Ovary (tissue), 9 donors: Measurements from ENCODE around the gene SLC24A4. TPM values are rescaled to one million over a fixed set of nuclear protein-coding genes. Genes with fewer than 3 reads are reported as not detected.

Source experiments
- DNase-seq, 5 donors: peaks; one replicate each; pipeline ENCODE4 v3.0.0-alpha.2; 2019 to 2020
- H3K27ac ChIP-seq, 2 donors: fragments of 200-600 bp; one replicate each; pipeline versions ENCODE4 v1.5.1 to v1.8.0; 2019 to 2022
- H3K27me3 ChIP-seq: fragments of 200-600 bp; one replicate; pipeline ENCODE4 v1.8.0; 2022
- H3K36me3 ChIP-seq: fragments of 200-600 bp; sonication (generic); one replicate; pipeline ENCODE4 v1.5.1; 2019
- H3K4me1 ChIP-seq: one replicate; pipeline ENCODE4 v1.8.1; 2013; ENCODE audit warnings: mild to moderate bottlenecking, moderate library complexity; ENCODE audit not compliant: insufficient read depth
- H3K4me3 ChIP-seq: fragments of 200-600 bp; sonication (generic); one replicate; pipeline ENCODE4 v1.5.1; 2017
- H3K9me3 ChIP-seq, 2 donors: fragments of 200-600 bp in 1 of 2; sonication (generic) in 1 of 2; one replicate each; pipeline versions ENCODE4 v1.5.1 to v1.8.1; 2013 to 2019; ENCODE audit warnings: mild to moderate bottlenecking in 1 of 2, moderate library complexity in 1 of 2
- EP300 ChIP-seq: sonication (generic); formaldehyde crosslinking; IDR thresholded peaks from one replicate; pipeline ENCODE4 v1.6.1; 2017; ENCODE audit warnings: antibody characterized with exemption
- POLR2A ChIP-seq: fragments of 450-650 bp; IDR thresholded peaks from one replicate; pipeline ENCODE4 v1.6.1; 2017; ENCODE audit warnings: antibody characterized with exemption, mild to moderate bottlenecking, moderate library complexity
- WGBS, 3 donors: extraction: QIAGEN DNeasy Blood & Tissue Kit in 1 of 3; methylation state at CpG; one replicate each; pipeline versions ENCODE4 v1.1.5 to v1.1.7; 2013 to 2017; 5-methylcytosine and 5-hydroxymethylcytosine counted together
- intact Hi-C, 4 donors: fragments of 100-400 bp; cut with DNase I; formaldehyde crosslinking; loops; one replicate each; pipeline versions ENCODE4 v1.11.0 to v1.15.1; 2022 to 2023
- polyA plus RNA-seq, 2 donors: library from polyadenylated mRNA; stranded (reverse); fragments of 200-250 nt in 1 of 2; fragments of 350-450 nt in 1 of 2; fragmentation: Illumina TruSeq in 1 of 2; extraction: RNeasy Lipid Tissue Mini Kit (QIAGEN cat#74804) in 1 of 2; gene quantifications; one replicate each; pipeline ENCODE4 v1.2.3, GENCODE V29; 2013 to 2014
- total RNA-seq, 7 donors: library from RNA; depleted of rRNA in 2 of 7; stranded (reverse); fragments of >200 nt in 2 of 7; fragmentation: NEBNext Ultra II Directional in 3 of 7; extraction: Animal tissue kit (Norgen Biotek cat#: 25700) in 3 of 7; gene quantifications; one replicate each; pipeline versions ENCODE4 v1.1.0 to v1.2.4, GENCODE V29; 2016 to 2023
- TF ChIP-seq, protein P1 (sequence below), 3 donors: fragments of 450-650 bp in 2 of 3; fragments of 200-600 bp in 1 of 3; IDR thresholded peaks; one replicate each; pipeline versions ENCODE4 v1.5.1 to v1.8.0; 2016 to 2022; ENCODE audit warnings: antibody characterized with exemption in 3 of 3, mild to moderate bottlenecking in 1 of 3
- donor health status: DM: no; HTN: no; CAD: no; lungs with moderate emphysema.
- donor health status: DM: no; HTN: no; CAD: no.
- donor health status: Bipolar disorder and iron deficiency.
- donor health status: DM: yes; HTN: yes; CAD: no.
- donor health status: DM: no; HTN: no; CAD: no.
- donor health status: DM: yes; HTN: yes; CAD: no.

SLC24A4 gene
- total and polyA plus RNA-seq, 9 donors, result 0.10 to 0.98 (median 0.24) TPM

DNA sequence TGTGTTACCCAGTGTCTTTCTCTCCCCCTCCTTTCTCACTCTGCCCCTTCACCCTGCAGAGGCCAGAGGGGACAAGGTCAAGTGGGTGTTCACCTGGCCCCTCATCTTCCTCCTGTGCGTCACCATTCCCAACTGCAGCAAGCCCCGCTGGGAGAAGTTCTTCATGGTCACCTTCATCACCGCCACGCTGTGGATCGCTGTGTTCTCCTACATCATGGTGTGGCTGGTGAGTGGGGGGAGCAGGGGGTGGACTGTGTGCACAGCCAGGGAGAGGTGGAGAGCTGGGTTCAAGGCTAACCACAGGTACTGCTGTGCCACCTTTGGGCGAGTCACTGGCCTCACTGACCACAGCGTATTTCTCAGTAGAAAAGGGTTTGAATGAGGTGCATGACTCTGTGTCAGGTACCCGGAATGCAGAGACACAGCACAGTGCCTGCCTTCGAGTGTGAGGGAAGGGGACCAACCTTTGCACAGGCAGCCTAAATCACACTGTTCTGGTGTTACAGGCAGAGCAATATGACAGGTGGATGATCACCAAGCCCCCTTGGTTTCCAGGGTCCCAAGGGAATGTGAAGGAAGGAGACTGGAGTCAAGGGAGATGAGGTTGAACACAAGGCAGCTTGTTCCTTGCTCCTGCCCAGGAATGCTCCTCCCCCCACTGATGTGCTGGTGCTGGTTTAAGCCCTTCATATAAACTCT lies 159.8 kb downstream of the SLC24A4 start:
- H3K27me3 ChIP-seq, result no peaks in the 10 kb centered on the region
- H3K36me3 ChIP-seq, result no peaks in the 10 kb centered on the region
- WGBS, 3 donors, result 93 to 96% (median 93%) methylated on average over 9 of the region's 9 CpGs
- H3K4me1 ChIP-seq, result peaks cover 2% of the 10 kb centered on the region
- no peak overlapping the region for H3K4me3 ChIP-seq
- TF ChIP-seq POLR2A, result no peak
- no peak for TF ChIP-seq EP300
- TF ChIP-seq, protein P1, sequence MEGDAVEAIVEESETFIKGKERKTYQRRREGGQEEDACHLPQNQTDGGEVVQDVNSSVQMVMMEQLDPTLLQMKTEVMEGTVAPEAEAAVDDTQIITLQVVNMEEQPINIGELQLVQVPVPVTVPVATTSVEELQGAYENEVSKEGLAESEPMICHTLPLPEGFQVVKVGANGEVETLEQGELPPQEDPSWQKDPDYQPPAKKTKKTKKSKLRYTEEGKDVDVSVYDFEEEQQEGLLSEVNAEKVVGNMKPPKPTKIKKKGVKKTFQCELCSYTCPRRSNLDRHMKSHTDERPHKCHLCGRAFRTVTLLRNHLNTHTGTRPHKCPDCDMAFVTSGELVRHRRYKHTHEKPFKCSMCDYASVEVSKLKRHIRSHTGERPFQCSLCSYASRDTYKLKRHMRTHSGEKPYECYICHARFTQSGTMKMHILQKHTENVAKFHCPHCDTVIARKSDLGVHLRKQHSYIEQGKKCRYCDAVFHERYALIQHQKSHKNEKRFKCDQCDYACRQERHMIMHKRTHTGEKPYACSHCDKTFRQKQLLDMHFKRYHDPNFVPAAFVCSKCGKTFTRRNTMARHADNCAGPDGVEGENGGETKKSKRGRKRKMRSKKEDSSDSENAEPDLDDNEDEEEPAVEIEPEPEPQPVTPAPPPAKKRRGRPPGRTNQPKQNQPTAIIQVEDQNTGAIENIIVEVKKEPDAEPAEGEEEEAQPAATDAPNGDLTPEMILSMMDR (IDR thresholded peaks at IDR 0.05), result no peak
- DNase-seq, result no peak
- intact Hi-C loops, result no loop called here
- H3K27ac ChIP-seq, result no peak overlapping the region
- H3K9me3 ChIP-seq, result no peaks in the 10 kb centered on the region

DNA sequence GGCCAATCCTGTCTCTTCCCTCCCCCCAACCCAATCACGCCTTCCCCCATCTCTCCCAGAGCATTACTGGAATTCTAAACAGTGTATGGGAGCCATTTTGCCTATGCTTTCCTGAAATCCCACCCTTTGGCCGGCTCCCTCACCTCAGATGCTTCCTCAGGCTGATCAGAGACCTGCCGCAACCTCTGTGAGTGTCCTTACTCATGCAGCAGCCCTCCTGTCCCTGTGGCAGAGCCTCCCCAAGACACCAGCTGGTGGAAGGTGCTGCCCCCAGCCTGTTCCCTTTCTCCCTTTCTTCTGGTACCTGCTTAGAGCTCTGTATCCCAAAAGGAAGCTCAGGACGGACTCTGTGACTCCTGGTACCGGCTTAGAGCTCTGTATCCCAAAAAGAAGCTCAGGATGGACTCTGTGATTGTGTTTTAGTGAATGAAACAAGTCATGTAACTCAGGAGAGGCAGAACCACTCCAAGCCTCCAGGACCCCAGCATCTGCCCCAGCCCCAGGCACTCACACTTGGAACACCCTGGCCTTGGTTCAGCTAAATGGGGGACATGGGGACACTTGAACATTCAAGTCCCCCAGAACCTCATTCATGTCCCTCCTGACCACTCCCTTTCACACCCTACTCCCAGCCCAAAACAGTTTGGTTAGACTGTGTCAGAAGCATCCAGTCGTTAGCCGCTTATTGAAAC lies 161.3 kb downstream of the SLC24A4 start:
- no peak for TF ChIP-seq POLR2A
- TF ChIP-seq EP300, result no peak
- TF ChIP-seq, protein P1 (IDR thresholded peaks at IDR 0.05), result no peak
- Histone ChIP-seq H3K4me3 (no peak overlapping the region), H3K4me1 (peaks cover 2% of the 10 kb centered on the region), H3K36me3 (no peaks in the 10 kb centered on the region), H3K27me3 (no peaks in the 10 kb centered on the region), H3K9me3 (no peaks in the 10 kb centered on the region), H3K27ac (no peak overlapping the region)
- DNase-seq, result no peak
- intact Hi-C loops, result no loop called here
- 86 to 88% (median 88%) methylated on average over 7 of the region's 7 CpGs for WGBS, 3 donors

DNA sequence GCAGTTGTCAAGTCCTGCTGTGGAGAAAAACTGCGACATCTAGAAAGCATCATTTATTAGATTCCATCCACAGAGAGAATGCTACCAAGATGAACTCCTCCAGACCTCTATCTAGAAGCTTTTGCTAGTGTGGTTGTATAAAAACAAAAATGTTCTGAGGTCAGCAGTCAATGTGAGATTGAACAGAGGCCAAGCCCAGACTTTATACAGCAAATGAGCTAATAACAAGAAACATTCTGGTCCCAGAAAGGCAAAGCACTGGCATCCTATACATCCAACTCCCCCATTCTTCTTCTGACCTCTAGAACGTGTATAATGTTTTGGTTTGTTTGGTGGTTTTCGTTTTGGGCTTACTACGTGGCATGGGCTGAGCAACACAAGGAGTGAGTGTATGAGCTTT lies 163.9 kb downstream of the SLC24A4 start:
- DNase-seq, result no peak
- Histone ChIP-seq H3K36me3 (no peaks in the 10 kb centered on the region), H3K4me1 (peaks cover 2% of the 10 kb centered on the region), H3K4me3 (no peak overlapping the region), H3K27ac (no peak overlapping the region), H3K9me3 (no peaks in the 10 kb centered on the region), H3K27me3 (no peaks in the 10 kb centered on the region)
- intact Hi-C loops, result no loop called here
- TF ChIP-seq, protein P1 (IDR thresholded peaks at IDR 0.05), result no peak
- TF ChIP-seq EP300 (no peak), POLR2A (no peak)
- WGBS, 3 donors, result 20 to 33% (median 25%) methylated on average over 4 of the region's 4 CpGs

DNA sequence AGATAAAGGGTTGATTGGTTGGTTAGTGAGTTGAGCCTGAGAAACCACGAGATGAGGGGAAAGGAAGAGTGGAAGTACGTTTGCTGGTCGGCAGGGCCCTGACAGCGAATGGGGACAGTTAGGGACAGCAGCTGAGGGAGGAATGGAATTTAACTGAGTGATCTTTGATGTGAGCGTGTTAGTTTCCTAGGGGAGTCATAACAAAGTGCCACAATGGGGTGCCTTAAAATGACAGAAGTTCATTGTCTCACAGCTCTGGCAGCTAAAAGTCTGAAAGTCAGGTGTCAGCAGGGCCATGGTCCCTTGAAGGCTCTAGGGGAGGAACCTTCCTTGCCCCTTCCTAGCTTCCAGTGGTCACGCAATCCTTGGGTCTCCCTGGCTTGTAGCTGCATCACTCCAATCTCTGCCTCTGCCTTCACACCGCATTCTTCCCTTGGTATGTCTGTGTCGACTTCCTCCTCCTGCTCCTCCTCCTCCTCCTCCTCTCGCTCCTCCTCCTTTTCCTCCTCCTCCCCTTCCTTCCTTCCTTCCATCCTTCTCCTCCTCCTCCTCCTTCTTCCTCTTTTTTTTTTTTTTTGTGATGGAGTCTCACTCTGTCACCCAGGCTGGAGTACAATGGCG lies 164.7 kb downstream of the SLC24A4 start:
- Histone ChIP-seq H3K36me3 (no peaks in the 10 kb centered on the region), H3K4me1 (peaks cover 2% of the 10 kb centered on the region), H3K9me3 (no peaks in the 10 kb centered on the region), H3K27me3 (no peaks in the 10 kb centered on the region), H3K27ac (no peak overlapping the region), H3K4me3 (no peak overlapping the region)
- TF ChIP-seq POLR2A (no peak), EP300 (no peak)
- TF ChIP-seq, protein P1 (IDR thresholded peaks at IDR 0.05), result no peak
- intact Hi-C loops, result no loop called here
- DNase-seq, result no peak
- 79 to 81% (median 80%) methylated on average over 10 of the region's 10 CpGs for WGBS, 3 donors
